ENCODE data around the gene INPP4A.

- TF ChIP-seq CTCF (IDR thresholded peaks at IDR 0.05) (no peak), POLR2A (IDR thresholded peaks at IDR 0.05) (no peak)
Measured at GRCh38 chr2:98436734-98437133, 7.9 kb upstream of the INPP4A start.
